SK-N-SH (cell line): ENCODE results near the gene RBCK1. TPM values are rescaled to one million over a fixed set of nuclear protein-coding genes. Genes with fewer than 3 reads are reported as not detected.

Source experiments
- CTCF ChIA-PET: fragments of 300-600, 350-600 bp; formaldehyde crosslinking; extraction: SDS; loops from one replicate; lab custom pipeline; 2021; lab: Yijun Ruan, JAX
- POLR2A ChIA-PET: fragments of 350-600 bp; sonication (Branson Sonifier 250); formaldehyde crosslinking; extraction: SDS; loops from one replicate; lab custom pipeline; 2020; ENCODE audit warnings: antibody characterized with exemption, inconsistent platforms; lab: Yijun Ruan, JAX
- DNase-seq: peaks from one replicate; pipeline ENCODE4 v3.0.0; 2012
- H2AFZ ChIP-seq: fragments of 200-600 bp; sonication (generic); 2 replicates; pipeline ENCODE4 v1.8.1; 2016; ENCODE audit warnings: antibody characterized with exemption, mild to moderate bottlenecking, low read depth
- H3F3A ChIP-seq: fragments of 200-600 bp; sonication (generic); replicated peaks from 2 replicates; pipeline ENCODE3; 2016; ENCODE audit warnings: antibody characterized with exemption, mild to moderate bottlenecking; ENCODE audit not compliant: insufficient read depth
- H3K27ac ChIP-seq, 2 experiments: fragments of 200-500 bp in 1 of 2; fragments of 200-600 bp in 1 of 2; sonication (Bioruptor generic) in 1 of 2; sonication (generic), shearing (Covaris generic) in 1 of 2; 2 replicates each; pipeline versions ENCODE4 v1.5.1 to v1.6.1; 2014 to 2016; ENCODE audit warnings: low read depth in 2 of 2, inconsistent platforms in 1 of 2, low read length in 1 of 2, mild to moderate bottlenecking in 1 of 2, mixed read lengths in 1 of 2
- H3K27me3 ChIP-seq: fragments of 200-600 bp; sonication (generic), shearing (Covaris generic); 2 replicates; pipeline ENCODE4 v1.6.1; 2016; ENCODE audit warnings: mixed run types; ENCODE audit not compliant: insufficient read depth
- H3K36me3 ChIP-seq, 2 experiments: fragments of 200-500 bp in 1 of 2; fragments of 200-600 bp in 1 of 2; sonication (Bioruptor generic) in 1 of 2; sonication (generic) in 1 of 2; replicated peaks in 1 of 2; 2 replicates each; pipeline versions ENCODE3 to v1.5.1; 2014 to 2016; ENCODE audit warnings: low read length in 1 of 2, mild to moderate bottlenecking in 1 of 2; ENCODE audit not compliant: insufficient read depth in 2 of 2, control insufficient read depth in 1 of 2
- H3K4me1 ChIP-seq, 2 experiments: fragments of 200-500 bp in 1 of 2; fragments of 200-600 bp in 1 of 2; sonication (Bioruptor generic) in 1 of 2; sonication (generic), shearing (Covaris generic) in 1 of 2; 2 replicates each; pipeline versions ENCODE4 v1.5.1 to v1.6.1; 2014 to 2016; ENCODE audit warnings: low read depth in 1 of 2, low read length in 1 of 2, mixed run types in 1 of 2; ENCODE audit not compliant: insufficient read depth in 2 of 2, control insufficient read depth in 1 of 2
- H3K4me2 ChIP-seq: fragments of 200-600 bp; sonication (generic), shearing (Covaris generic); 2 replicates; pipeline ENCODE4 v1.6.1; 2017; ENCODE audit warnings: mixed run types
- H3K4me3 ChIP-seq, 2 experiments: fragments of 200-500 bp in 1 of 2; fragments of 200-600 bp in 1 of 2; sonication (Bioruptor generic) in 1 of 2; sonication (generic), shearing (Covaris generic) in 1 of 2; 2 replicates each; pipeline versions ENCODE4 v1.5.1 to v1.8.1; 2014 to 2016; ENCODE audit warnings: low read depth in 2 of 2, inconsistent platforms in 1 of 2, low read length in 1 of 2, mild to moderate bottlenecking in 1 of 2, mixed read lengths in 1 of 2, moderate library complexity in 1 of 2
- H3K79me2 ChIP-seq: fragments of 200-600 bp; sonication (generic); 2 replicates; pipeline ENCODE4 v1.8.1; 2017; ENCODE audit warnings: mild to moderate bottlenecking; ENCODE audit not compliant: insufficient read depth
- H3K9ac ChIP-seq: fragments of 200-600 bp; sonication (generic); 2 replicates; pipeline ENCODE4 v1.6.1; 2017; ENCODE audit warnings: mixed run types
- H3K9me2 ChIP-seq: fragments of 200-600 bp; sonication (generic); 2 replicates; pipeline ENCODE4 v1.6.1; 2017; ENCODE audit warnings: mixed run types
- H3K9me3 ChIP-seq: fragments of 200-600 bp; sonication (generic); 2 replicates; pipeline ENCODE4 v1.6.1; 2017; ENCODE audit warnings: mixed run types, mild to moderate bottlenecking, moderate library complexity
- H4K20me1 ChIP-seq: fragments of 200-600 bp; sonication (generic); 2 replicates; pipeline ENCODE4 v1.6.1; 2017; ENCODE audit warnings: mild to moderate bottlenecking, mixed run types; ENCODE audit not compliant: insufficient read depth
- CHD2 ChIP-seq: fragments of 150-350 bp; IDR thresholded peaks from 2 replicates; pipeline ENCODE4 v1.6.1; 2018; ENCODE audit warnings: low read length; ENCODE audit not compliant: partially characterized antibody
- FOXJ3 ChIP-seq: sonication (generic); formaldehyde crosslinking; IDR thresholded peaks from 2 replicates; pipeline ENCODE4 v1.5.1; 2020; ENCODE audit warnings: mild to moderate bottlenecking, missing genetic modification reagents
- FOXM1 ChIP-seq: IDR thresholded peaks from 2 replicates; pipeline ENCODE4 v1.4.0; 2012; ENCODE audit warnings: low read depth, mild to moderate bottlenecking
- NRF1 ChIP-seq: IDR thresholded peaks from 2 replicates; pipeline ENCODE4 v1.6.1; 2012; ENCODE audit warnings: low read depth, mild to moderate bottlenecking, low read length
- RAD21 ChIP-seq: IDR thresholded peaks from 2 replicates; pipeline ENCODE4 v1.6.1; 2012; ENCODE audit warnings: mild to moderate bottlenecking, low read length
- RCOR1 ChIP-seq: fragments of 150-350 bp; IDR thresholded peaks from 2 replicates; pipeline ENCODE4 v1.6.1; 2017; ENCODE audit warnings: antibody characterized with exemption, low read length
- TEAD4 ChIP-seq: IDR thresholded peaks from 2 replicates; pipeline ENCODE4 v1.4.0; 2012; ENCODE audit warnings: mild to moderate bottlenecking, borderline replicate concordance; ENCODE audit not compliant: insufficient read depth
- WGBS: methylation state at CpG from one replicate; pipeline ENCODE4 v1.1.6; 2017; ENCODE audit warnings: low lambda C conversion rate; 5-methylcytosine and 5-hydroxymethylcytosine counted together
- polyA plus RNA-seq, 3 experiments: library from polyadenylated mRNA; depleted of rRNA; stranded (reverse); fragments of >200 nt; gene quantifications; 2 replicates each; pipeline ENCODE4 v1.2.3, GENCODE V29; 2012
- TF ChIP-seq, protein P1 (sequence below): IDR thresholded peaks from 2 replicates; pipeline ENCODE4 v1.4.0; 2012; ENCODE audit warnings: low read depth, borderline replicate concordance
- TF ChIP-seq, protein P2 (sequence below): fragments of 150-350 bp; IDR thresholded peaks from 2 replicates; pipeline ENCODE4 v1.6.1; 2016; ENCODE audit warnings: mild to moderate bottlenecking, low read depth, low read length
- TF ChIP-seq, protein P3 (sequence below): IDR thresholded peaks from 2 replicates; pipeline ENCODE4; 2012

The RBCK1 gene
- polyA plus RNA-seq, 1 of the 3 experiments (the other 2 are of a cell fraction), result 105 TPM

GRCh38 chr20:443223-443775 lies 35.2 kb downstream of the RBCK1 start (continued):
- TF ChIP-seq, protein P1, sequence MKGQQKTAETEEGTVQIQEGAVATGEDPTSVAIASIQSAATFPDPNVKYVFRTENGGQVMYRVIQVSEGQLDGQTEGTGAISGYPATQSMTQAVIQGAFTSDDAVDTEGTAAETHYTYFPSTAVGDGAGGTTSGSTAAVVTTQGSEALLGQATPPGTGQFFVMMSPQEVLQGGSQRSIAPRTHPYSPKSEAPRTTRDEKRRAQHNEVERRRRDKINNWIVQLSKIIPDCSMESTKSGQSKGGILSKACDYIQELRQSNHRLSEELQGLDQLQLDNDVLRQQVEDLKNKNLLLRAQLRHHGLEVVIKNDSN, result no peak
- no peak for TF ChIP-seq TEAD4

GRCh38 chr20:444117-444516 lies 36.0 kb downstream of the RBCK1 start:
- Histone ChIP-seq H3K79me2 (peaks cover 43% of the 10 kb centered on the region), H3K4me3 (no peak overlapping the region), H4K20me1 (peaks cover 14% of the 10 kb centered on the region), H3K9me2 (no peaks in the 10 kb centered on the region), H3F3A (peaks cover 12% of the 10 kb centered on the region), H3K27ac (no peak overlapping the region), H3K9ac (no peak overlapping the region), H3K36me3 (peaks cover 50 to 60% of the 10 kb centered on the region in 2 experiments), H3K4me2 (no peak overlapping the region), H2AFZ (no peak overlapping the region), H3K4me1 (peaks cover 0 to 13% of the 10 kb centered on the region in 2 experiments; a peak in 2 of 4 replicates), H3K9me3 (no peaks in the 10 kb centered on the region), H3K27me3 (no peaks in the 10 kb centered on the region)
- TF ChIP-seq, protein P2, sequence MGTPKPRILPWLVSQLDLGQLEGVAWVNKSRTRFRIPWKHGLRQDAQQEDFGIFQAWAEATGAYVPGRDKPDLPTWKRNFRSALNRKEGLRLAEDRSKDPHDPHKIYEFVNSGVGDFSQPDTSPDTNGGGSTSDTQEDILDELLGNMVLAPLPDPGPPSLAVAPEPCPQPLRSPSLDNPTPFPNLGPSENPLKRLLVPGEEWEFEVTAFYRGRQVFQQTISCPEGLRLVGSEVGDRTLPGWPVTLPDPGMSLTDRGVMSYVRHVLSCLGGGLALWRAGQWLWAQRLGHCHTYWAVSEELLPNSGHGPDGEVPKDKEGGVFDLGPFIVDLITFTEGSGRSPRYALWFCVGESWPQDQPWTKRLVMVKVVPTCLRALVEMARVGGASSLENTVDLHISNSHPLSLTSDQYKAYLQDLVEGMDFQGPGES, result no peak
- no peak for DNase-seq
- ChIA-PET POLR2A (no interaction called here), CTCF (interaction anchor here (1.1 to 1.9 kb wide), 3 partner anchors 13 to 91 kb away, joined by 3 to 11 read pairs (median 6); no protein-coding TSS in a partner anchor)
- WGBS, result 87% methylated on average over 3 of the region's 3 CpGs

DNA sequence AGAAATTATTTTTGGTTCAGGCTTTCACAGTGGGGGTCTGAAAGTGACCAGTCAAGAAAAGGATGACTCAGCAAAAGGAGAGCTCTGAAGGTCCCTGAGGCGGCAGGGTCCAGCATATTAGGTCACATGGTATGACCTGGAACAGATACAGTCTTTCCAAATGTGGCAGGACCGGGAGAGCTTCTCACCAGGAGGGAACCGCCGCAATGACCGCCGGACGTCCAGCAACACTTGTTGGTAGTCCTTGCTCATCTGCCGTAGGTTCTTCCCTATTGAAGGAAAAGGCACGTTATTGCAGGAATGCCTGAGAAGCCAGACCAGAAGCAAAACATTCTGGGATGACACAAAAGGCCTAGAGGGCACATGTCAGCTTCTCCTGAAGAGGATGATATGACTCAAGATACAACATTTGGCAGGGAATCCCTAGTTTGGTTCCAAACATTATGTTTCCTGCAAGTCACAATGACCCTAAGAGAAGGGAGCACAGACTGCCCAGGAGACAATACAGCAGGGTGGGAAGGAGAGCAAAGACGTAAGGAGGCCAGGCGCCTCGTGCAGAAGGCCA lies 36.8 kb downstream of the RBCK1 start:
- ChIA-PET CTCF (interaction anchor here (1.1 to 1.9 kb wide), 2 partner anchors 13 to 34 kb away, joined by 3 to 11 read pairs; no protein-coding TSS in a partner anchor), POLR2A (no interaction called here)
- H3K4me3 ChIP-seq, result no peak overlapping the region
- no peaks in the 10 kb centered on the region for H3K27me3 ChIP-seq
- H4K20me1 ChIP-seq, result peaks cover 16% of the 10 kb centered on the region
- H3K4me1 ChIP-seq, result peaks cover 0 to 13% of the 10 kb centered on the region in 2 experiments; a peak in 2 of 4 replicates
- H3K9me2 ChIP-seq, result no peaks in the 10 kb centered on the region
- H3F3A ChIP-seq, result peaks cover 12% of the 10 kb centered on the region
- peak overlapping the region; percentile 30; the same call in 1 of the 2 replicates for H3K4me2 ChIP-seq
- H3K79me2 ChIP-seq, result peaks cover 51% of the 10 kb centered on the region
- H2AFZ ChIP-seq, result no peak overlapping the region
- no peak overlapping the region for H3K9ac ChIP-seq
- DNase-seq, result no peak
- WGBS, result 79% methylated on average over 9 of the region's 12 CpGs
- TF ChIP-seq FOXJ3 (CRISPR knock-in tag), result no peak
- TF ChIP-seq RAD21, result no peak
- no peak for TF ChIP-seq NRF1
- no peak for TF ChIP-seq CHD2
- TF ChIP-seq RCOR1, result no peak
- TF ChIP-seq FOXM1, result no peak
- TF ChIP-seq, protein P3, sequence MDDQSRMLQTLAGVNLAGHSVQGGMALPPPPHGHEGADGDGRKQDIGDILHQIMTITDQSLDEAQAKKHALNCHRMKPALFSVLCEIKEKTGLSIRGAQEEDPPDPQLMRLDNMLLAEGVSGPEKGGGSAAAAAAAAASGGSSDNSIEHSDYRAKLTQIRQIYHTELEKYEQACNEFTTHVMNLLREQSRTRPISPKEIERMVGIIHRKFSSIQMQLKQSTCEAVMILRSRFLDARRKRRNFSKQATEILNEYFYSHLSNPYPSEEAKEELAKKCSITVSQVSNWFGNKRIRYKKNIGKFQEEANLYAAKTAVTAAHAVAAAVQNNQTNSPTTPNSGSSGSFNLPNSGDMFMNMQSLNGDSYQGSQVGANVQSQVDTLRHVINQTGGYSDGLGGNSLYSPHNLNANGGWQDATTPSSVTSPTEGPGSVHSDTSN, result no peak
- TF ChIP-seq, protein P2, result no peak
- TF ChIP-seq, all 33 proteins: peak for 0
- Histone ChIP-seq H3K9me3 (no peaks in the 10 kb centered on the region), H3K36me3 (peaks cover 42 to 51% of the 10 kb centered on the region in 2 experiments), H3K27ac (peak overlapping the region in 1 of 2 experiments; percentile 11; a peak in 1 of 4 replicates)
